Measurements from ENCODE around the gene ASB3.

ASB3 gene

DNA sequence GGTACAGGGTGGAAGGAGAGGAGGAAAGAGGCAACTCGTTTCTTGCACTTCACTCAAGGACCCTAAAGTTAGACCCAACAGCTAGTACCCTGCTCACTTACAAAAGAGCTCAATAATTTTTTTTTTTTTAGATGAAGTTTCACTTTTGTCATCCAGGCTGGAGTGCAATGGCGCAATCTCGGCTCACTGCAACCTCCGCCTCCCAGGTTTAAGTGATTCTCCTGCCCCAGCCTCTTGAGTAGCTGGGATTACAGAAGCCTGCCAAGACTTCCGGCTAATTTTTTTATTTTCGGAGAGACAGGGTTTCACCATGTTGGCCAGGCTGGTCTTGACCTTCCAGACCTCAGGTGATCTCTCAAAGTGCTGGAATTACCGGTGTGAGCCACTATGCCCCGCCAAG, 4.1 kb downstream of the ASB3 start:
- TF ChIP-seq, protein P1, sequence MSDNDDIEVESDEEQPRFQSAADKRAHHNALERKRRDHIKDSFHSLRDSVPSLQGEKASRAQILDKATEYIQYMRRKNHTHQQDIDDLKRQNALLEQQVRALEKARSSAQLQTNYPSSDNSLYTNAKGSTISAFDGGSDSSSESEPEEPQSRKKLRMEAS (IDR thresholded peaks at IDR 0.05; ENCODE audit: low read depth, low read length) = no peak
- TF ChIP-seq POLR2A (IDR thresholded peaks at IDR 0.05; ENCODE audit: extremely low read depth, insufficient read length) (no peak), MYC (IDR thresholded peaks at IDR 0.05; ENCODE audit: low read depth, low read length) (no peak)
- TF ChIP-seq, protein P2, sequence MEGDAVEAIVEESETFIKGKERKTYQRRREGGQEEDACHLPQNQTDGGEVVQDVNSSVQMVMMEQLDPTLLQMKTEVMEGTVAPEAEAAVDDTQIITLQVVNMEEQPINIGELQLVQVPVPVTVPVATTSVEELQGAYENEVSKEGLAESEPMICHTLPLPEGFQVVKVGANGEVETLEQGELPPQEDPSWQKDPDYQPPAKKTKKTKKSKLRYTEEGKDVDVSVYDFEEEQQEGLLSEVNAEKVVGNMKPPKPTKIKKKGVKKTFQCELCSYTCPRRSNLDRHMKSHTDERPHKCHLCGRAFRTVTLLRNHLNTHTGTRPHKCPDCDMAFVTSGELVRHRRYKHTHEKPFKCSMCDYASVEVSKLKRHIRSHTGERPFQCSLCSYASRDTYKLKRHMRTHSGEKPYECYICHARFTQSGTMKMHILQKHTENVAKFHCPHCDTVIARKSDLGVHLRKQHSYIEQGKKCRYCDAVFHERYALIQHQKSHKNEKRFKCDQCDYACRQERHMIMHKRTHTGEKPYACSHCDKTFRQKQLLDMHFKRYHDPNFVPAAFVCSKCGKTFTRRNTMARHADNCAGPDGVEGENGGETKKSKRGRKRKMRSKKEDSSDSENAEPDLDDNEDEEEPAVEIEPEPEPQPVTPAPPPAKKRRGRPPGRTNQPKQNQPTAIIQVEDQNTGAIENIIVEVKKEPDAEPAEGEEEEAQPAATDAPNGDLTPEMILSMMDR (IDR thresholded peaks at IDR 0.05; ENCODE audit: low read depth, low read length) = no peak
- no peak overlapping the region for H3K4me3 ChIP-seq (ENCODE audit: low read depth, low read length)
- no peak for DNase-seq (ENCODE audit: low read depth)

DNA sequence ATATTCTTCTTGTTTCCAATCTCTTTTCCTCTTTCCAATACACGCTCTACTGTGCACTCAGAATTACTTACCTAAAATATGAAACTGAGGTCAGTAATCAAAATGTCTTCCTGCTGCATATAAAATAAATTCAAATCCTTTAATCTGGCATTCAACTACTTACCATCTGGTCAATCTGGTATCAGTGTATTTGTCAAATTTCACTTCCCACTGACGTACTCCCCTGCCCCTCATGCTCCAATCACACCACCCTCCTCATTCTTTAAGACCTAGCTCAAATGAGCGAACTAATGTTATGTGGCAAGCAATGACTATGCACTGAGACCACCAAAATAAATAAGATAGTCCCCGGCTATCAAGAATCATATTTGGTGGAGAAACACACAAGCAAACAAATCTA, 6.7 kb downstream of the ASB3 start:
- TF ChIP-seq POLR2A (IDR thresholded peaks at IDR 0.05; ENCODE audit: extremely low read depth, insufficient read length) (no peak), MYC (IDR thresholded peaks at IDR 0.05; ENCODE audit: low read depth, low read length) (no peak)
- TF ChIP-seq, protein P1 (IDR thresholded peaks at IDR 0.05; ENCODE audit: low read depth, low read length) = no peak
- TF ChIP-seq, protein P2 (IDR thresholded peaks at IDR 0.05; ENCODE audit: low read depth, low read length) = no peak
- DNase-seq (ENCODE audit: low read depth) = no peak
- no peak overlapping the region for H3K4me3 ChIP-seq (ENCODE audit: low read depth, low read length)

DNA sequence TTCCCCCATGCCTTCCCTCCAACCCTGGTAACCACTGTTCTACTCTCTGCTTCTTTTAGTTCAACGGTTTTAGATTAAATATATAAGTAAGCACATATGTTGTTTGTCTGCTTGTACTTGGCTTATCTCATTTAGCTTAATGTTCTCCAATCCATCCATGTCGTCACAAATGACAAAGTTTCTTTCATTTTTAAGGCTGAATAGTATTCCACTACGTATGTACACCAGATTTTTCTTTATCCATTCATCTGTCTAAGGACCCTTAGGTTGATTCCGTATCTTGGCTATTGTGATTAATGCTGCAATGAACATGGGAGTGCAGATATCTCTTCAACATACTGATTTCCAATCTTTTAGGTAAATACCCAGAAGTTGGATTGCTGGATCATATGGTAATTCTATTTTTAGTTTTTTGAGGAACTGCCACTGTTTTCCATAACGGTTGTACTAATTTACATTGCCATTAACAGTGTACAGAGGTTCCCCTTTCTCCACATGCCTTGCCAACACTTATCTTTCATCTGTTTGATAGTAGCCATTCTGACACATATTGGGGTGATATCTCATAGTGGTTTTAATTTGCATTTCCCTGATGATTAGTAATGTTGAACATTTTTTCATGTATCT, 8.1 kb downstream of the ASB3 start:
- DNase-seq (ENCODE audit: low read depth) = peak; percentile 49
- no peak overlapping the region for H3K4me3 ChIP-seq (ENCODE audit: low read depth, low read length)
- TF ChIP-seq, protein P1 (IDR thresholded peaks at IDR 0.05; ENCODE audit: low read depth, low read length) = no peak
- TF ChIP-seq MYC (IDR thresholded peaks at IDR 0.05; ENCODE audit: low read depth, low read length) (no peak), POLR2A (IDR thresholded peaks at IDR 0.05; ENCODE audit: extremely low read depth, insufficient read length) (no peak)
- TF ChIP-seq, protein P2 (IDR thresholded peaks at IDR 0.05; ENCODE audit: low read depth, low read length) = no peak

DNA sequence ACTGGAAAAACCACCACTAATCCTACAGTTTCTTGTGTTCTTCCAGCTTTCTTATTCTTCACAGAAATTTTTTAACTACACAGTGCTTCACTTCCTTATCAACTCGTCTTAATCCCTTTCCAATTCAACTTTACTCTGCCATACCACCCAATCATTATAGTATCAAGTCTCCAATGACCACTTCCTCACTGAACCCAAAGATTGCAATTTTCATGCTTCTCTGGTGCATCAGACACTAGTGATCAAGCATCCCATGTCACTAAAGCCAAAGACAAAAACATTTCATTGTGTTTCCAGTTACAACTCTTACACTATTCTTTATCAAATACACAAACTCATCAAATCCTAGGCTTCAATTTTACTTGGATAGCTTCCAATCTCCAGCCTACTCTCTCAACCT, 9.6 kb downstream of the ASB3 start:
- DNase-seq (ENCODE audit: low read depth) = no peak
- no peak overlapping the region for H3K4me3 ChIP-seq (ENCODE audit: low read depth, low read length)
- TF ChIP-seq, protein P2 (IDR thresholded peaks at IDR 0.05; ENCODE audit: low read depth, low read length) = no peak
- TF ChIP-seq POLR2A (IDR thresholded peaks at IDR 0.05; ENCODE audit: extremely low read depth, insufficient read length) = no peak
- no peak for TF ChIP-seq MYC (IDR thresholded peaks at IDR 0.05; ENCODE audit: low read depth, low read length)
- TF ChIP-seq, protein P1 (IDR thresholded peaks at IDR 0.05; ENCODE audit: low read depth, low read length) = no peak

DNA sequence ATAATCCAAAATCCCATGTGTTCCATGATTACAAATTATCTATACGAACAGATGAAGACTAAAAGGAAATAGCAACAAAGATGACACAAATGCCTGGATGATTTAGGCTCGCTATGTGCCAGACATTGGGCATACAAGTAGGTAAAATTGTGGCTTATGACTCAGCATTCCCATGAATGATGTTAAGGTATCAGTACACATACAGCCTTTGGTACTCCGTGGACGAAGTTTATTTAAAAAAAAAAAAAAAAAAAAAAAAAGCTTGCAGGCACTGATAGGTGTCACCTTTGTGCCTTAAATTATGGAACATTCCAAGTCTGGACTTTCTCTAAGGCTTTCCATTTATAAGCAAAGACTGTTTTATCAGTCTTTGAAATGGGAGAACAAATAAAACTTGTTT, 16.5 kb downstream of the ASB3 start:
- no peak for DNase-seq (ENCODE audit: low read depth)
- TF ChIP-seq POLR2A (IDR thresholded peaks at IDR 0.05; ENCODE audit: extremely low read depth, insufficient read length) (no peak), MYC (IDR thresholded peaks at IDR 0.05; ENCODE audit: low read depth, low read length) (no peak)
- TF ChIP-seq, protein P2 (IDR thresholded peaks at IDR 0.05; ENCODE audit: low read depth, low read length) = no peak
- TF ChIP-seq, protein P1 (IDR thresholded peaks at IDR 0.05; ENCODE audit: low read depth, low read length) = no peak
- H3K4me3 ChIP-seq (ENCODE audit: low read depth, low read length) = no peak overlapping the region

Measured in NB4 (cell line).